H1 (cell line): ENCODE measurements around the gene RALGAPA1. TPM values are rescaled to one million over a fixed set of nuclear protein-coding genes. Genes with fewer than 3 reads are reported as not detected.

Experiments used
- CTCF ChIA-PET: fragments of 300-600 bp; sonication (Branson Sonifier 250); formaldehyde crosslinking; loops from one replicate; lab custom pipeline; 2021; ENCODE audit not compliant: partially characterized antibody; lab: Charles Lee
- POLR2A ChIA-PET: fragments of 300-600 bp; sonication (Branson Sonifier 250); formaldehyde crosslinking; loops from one replicate; lab custom pipeline; 2021; ENCODE audit warnings: inconsistent platforms; ENCODE audit not compliant: partially characterized antibody; lab: Charles Lee
- DNase-seq, 2 experiments: peaks; one replicate each; pipeline versions ENCODE4 v3.0.0 to v3.0.0-alpha.2; 2010 to 2022; ENCODE audit warnings: low spot score in 2 of 2, low read depth in 1 of 2, mixed read lengths in 1 of 2
- FAIRE-seq: peaks from 2 replicates; lab custom pipeline; 2011; peaks lifted over from hg19 to GRCh38; lab: Jason Lieb, UNC
- H2AFZ ChIP-seq: 2 replicates; pipeline ENCODE4 v1.8.1; 2012; ENCODE audit warnings: low read length, inconsistent platforms
- H2AK5ac ChIP-seq: 2 replicates; pipeline ENCODE4 v1.6.1; 2013; ENCODE audit warnings: low read depth, low read length
- H2BK120ac ChIP-seq: replicated peaks from 2 replicates; pipeline ENCODE3; 2013; ENCODE audit warnings: low read depth, low read length, inconsistent platforms
- H2BK12ac ChIP-seq: 2 replicates; pipeline ENCODE4 v1.6.1; 2013; ENCODE audit warnings: low read depth, low read length
- H2BK15ac ChIP-seq: 2 replicates; pipeline ENCODE4 v1.6.1; 2013; ENCODE audit warnings: low read length
- H2BK20ac ChIP-seq: 2 replicates; pipeline ENCODE4 v1.6.1; 2013; ENCODE audit warnings: low read length
- H2BK5ac ChIP-seq: 2 replicates; pipeline ENCODE4 v1.6.1; 2013; ENCODE audit warnings: low read depth, low read length
- H3K14ac ChIP-seq: 2 replicates; pipeline ENCODE4 v1.6.1; 2013; ENCODE audit warnings: inconsistent platforms; ENCODE audit not compliant: insufficient read length
- H3K18ac ChIP-seq: 2 replicates; pipeline ENCODE4 v1.6.1; 2013; ENCODE audit warnings: low read length; ENCODE audit errors: extremely low read depth
- H3K23ac ChIP-seq: 2 replicates; pipeline ENCODE4 v1.6.1; 2013; ENCODE audit warnings: inconsistent platforms; ENCODE audit not compliant: insufficient read length
- H3K23me2 ChIP-seq: 2 replicates; pipeline ENCODE4 v1.6.1; 2013; ENCODE audit warnings: low read depth, low read length
- H3K27ac ChIP-seq: 2 replicates; pipeline ENCODE4 v1.6.1; 2011; ENCODE audit warnings: low read depth, low read length, inconsistent platforms
- H3K27me3 ChIP-seq, 4 experiments: replicated peaks in 1 of 4; 1 replicate in 1 of 4; 2 replicates in 3 of 4; pipeline versions ENCODE4 v1.6.1 to v1.8.1; 2011 to 2013; ENCODE audit warnings: low read length in 3 of 4, mild to moderate bottlenecking in 3 of 4, inconsistent platforms in 2 of 4, mixed read lengths in 2 of 4, moderate library complexity in 1 of 4; ENCODE audit not compliant: control insufficient read depth in 3 of 4, insufficient read depth in 3 of 4; ENCODE audit errors: extremely low read depth in 1 of 4
- H3K36me3 ChIP-seq, 4 experiments: 2 replicates each; pipeline versions ENCODE4 v1.6.1 to v1.8.1; 2011 to 2013; ENCODE audit warnings: mild to moderate bottlenecking in 4 of 4, low read length in 3 of 4, moderate library complexity in 2 of 4, control low read depth in 1 of 4, inconsistent platforms in 1 of 4; ENCODE audit not compliant: insufficient read depth in 4 of 4, control insufficient read depth in 2 of 4
- H3K4ac ChIP-seq: replicated peaks from 2 replicates; pipeline ENCODE3; 2013; ENCODE audit warnings: low read length, low read depth, mixed read lengths, inconsistent platforms; ENCODE audit not compliant: insufficient read length
- H3K4me1 ChIP-seq, 4 experiments: replicated peaks in 1 of 4; 1 replicate in 1 of 4; 2 replicates in 3 of 4; pipeline versions ENCODE4 v1.6.1 to v1.8.1; 2011 to 2013; ENCODE audit warnings: low read length in 3 of 4, inconsistent platforms in 2 of 4, mixed read lengths in 1 of 4; ENCODE audit not compliant: insufficient read depth in 4 of 4, control insufficient read depth in 3 of 4
- H3K4me2 ChIP-seq, 2 experiments: 2 replicates each; pipeline versions ENCODE4 v1.6.1 to v1.8.1; 2011 to 2013; ENCODE audit warnings: low read depth in 2 of 2, low read length in 2 of 2, control low read depth in 1 of 2, inconsistent platforms in 1 of 2, mild to moderate bottlenecking in 1 of 2; ENCODE audit not compliant: insufficient read depth in 1 of 2
- H3K4me3 ChIP-seq, 4 experiments: fragments of 200-600, 300-600 bp in 1 of 4; sonication (generic), shearing (Covaris generic), sonication (Bioruptor Twin) in 1 of 4; 2 replicates each; pipeline versions ENCODE4 v1.5.1 to v1.8.1; 2011 to 2016; ENCODE audit warnings: low read length in 4 of 4, low read depth in 3 of 4, control low read depth in 2 of 4, inconsistent platforms in 2 of 4, mild to moderate bottlenecking in 2 of 4, mixed read lengths in 1 of 4, moderate library complexity in 1 of 4; ENCODE audit not compliant: insufficient read depth in 2 of 4; ENCODE audit errors: extremely low read depth in 1 of 4
- H3K56ac ChIP-seq: replicated peaks from 2 replicates; pipeline ENCODE3; 2013; ENCODE audit warnings: low read depth, mild to moderate bottlenecking, mixed read lengths, low read length, inconsistent platforms; ENCODE audit not compliant: insufficient read length
- H3K79me1 ChIP-seq: 2 replicates; pipeline ENCODE4 v1.6.1; 2013; ENCODE audit warnings: low read depth, low read length, control low read depth
- H3K79me2 ChIP-seq, 2 experiments: 2 replicates each; pipeline versions ENCODE4 v1.6.1 to v1.8.1; 2012 to 2013; ENCODE audit warnings: low read length in 2 of 2, mild to moderate bottlenecking in 2 of 2, inconsistent platforms in 1 of 2; ENCODE audit not compliant: insufficient read depth in 2 of 2, control insufficient read depth in 1 of 2
- H3K9ac ChIP-seq, 4 experiments: replicated peaks in 1 of 4; 1 replicate in 1 of 4; 2 replicates in 3 of 4; pipeline versions ENCODE4 v1.6.1 to v1.8.1; 2011 to 2013; ENCODE audit warnings: low read depth in 3 of 4, low read length in 3 of 4, control low read depth in 2 of 4, mild to moderate bottlenecking in 2 of 4, moderate library complexity in 2 of 4, inconsistent platforms in 1 of 4; ENCODE audit errors: extremely low read depth in 1 of 4
- H3K9me3 ChIP-seq, 2 experiments: 2 replicates each; pipeline versions ENCODE4 v1.6.1 to v1.8.1; 2012 to 2013; ENCODE audit warnings: mild to moderate bottlenecking in 2 of 2, moderate library complexity in 2 of 2, control low read depth in 1 of 2, inconsistent platforms in 1 of 2, low read depth in 1 of 2, low read length in 1 of 2, mixed read lengths in 1 of 2; ENCODE audit not compliant: insufficient read depth in 2 of 2
- H4K20me1 ChIP-seq, 2 experiments: replicated peaks in 1 of 2; 2 replicates each; pipeline versions ENCODE3 to v1.8.1; 2011 to 2013; ENCODE audit warnings: inconsistent platforms in 2 of 2, low read length in 2 of 2, mild to moderate bottlenecking in 1 of 2; ENCODE audit not compliant: insufficient read depth in 2 of 2, control insufficient read depth in 1 of 2
- H4K5ac ChIP-seq: 2 replicates; pipeline ENCODE4 v1.6.1; 2013; ENCODE audit warnings: low read length, low read depth, mixed read lengths, inconsistent platforms; ENCODE audit not compliant: insufficient read length
- H4K8ac ChIP-seq: 2 replicates; pipeline ENCODE4 v1.8.0; 2013; ENCODE audit warnings: mild to moderate bottlenecking, moderate library complexity, low read length, inconsistent platforms; ENCODE audit not compliant: insufficient read depth; ENCODE audit errors: extremely low read depth
- H4K91ac ChIP-seq: replicated peaks from 2 replicates; pipeline ENCODE3; 2013; ENCODE audit warnings: low read length, mixed read lengths, inconsistent platforms; ENCODE audit not compliant: insufficient read length
- CEBPB ChIP-seq: IDR thresholded peaks from 2 replicates; pipeline ENCODE4 v1.6.1; 2012; ENCODE audit warnings: low read depth, low read length
- CTCF ChIP-seq, 3 experiments: IDR thresholded peaks; 1 replicate in 2 of 3; 2 replicates in 1 of 3; pipeline versions ENCODE4 v1.5.1 to v1.6.1; 2011; ENCODE audit warnings: low read length in 3 of 3, mild to moderate bottlenecking in 3 of 3, inconsistent platforms in 2 of 3, low read depth in 1 of 3, moderate library complexity in 1 of 3; ENCODE audit not compliant: insufficient read depth in 1 of 3; ENCODE audit errors: control extremely low read depth in 1 of 3
- RAD21 ChIP-seq, 2 experiments: IDR thresholded peaks in 1 of 2; conservative IDR thresholded peaks in 1 of 2; 2 replicates each; pipeline ENCODE4 v1.6.1; 2011; ENCODE audit warnings: low read depth in 2 of 2, low read length in 2 of 2, improper control_type of control experiment in 1 of 2, inconsistent platforms in 1 of 2, mild to moderate bottlenecking in 1 of 2, moderate library complexity in 1 of 2
- WGBS, 2 experiments: shearing (Covaris generic) in 1 of 2; methylation state at CpG; one replicate each; pipeline versions ENCODE4 v1.1.6 to v1.1.7; 2013 to 2015; ENCODE audit warnings: low lambda C conversion rate in 2 of 2, mixed read lengths in 2 of 2, inconsistent platforms in 1 of 2, low coverage in 1 of 2, missing lambda C conversion rate in 1 of 2; ENCODE audit not compliant: insufficient replicate concordance in 2 of 2, insufficient coverage in 1 of 2, insufficient read length in 1 of 2; ENCODE audit errors: extremely low coverage in 1 of 2, missing lambda C conversion rate in 1 of 2; 5-methylcytosine and 5-hydroxymethylcytosine counted together
- polyA plus RNA-seq, 7 experiments: library from polyadenylated mRNA; depleted of rRNA in 3 of 7; stranded (reverse) in 5 of 7; unstranded in 2 of 7; fragments of >200 nt in 5 of 7; fragments of 200-250 nt in 2 of 7; gene quantifications; 1 replicate in 5 of 7; 2 replicates in 1 of 7; 4 replicates in 1 of 7; pipeline versions ENCODE4 v1.2.1 to v1.2.3, GENCODE V29; 2011 to 2013; ENCODE audit warnings: missing spikeins in 2 of 7, mixed read lengths in 2 of 7
- total RNA-seq: library from RNA; stranded (reverse); fragmentation: NEBNext Ultra II Directional; extraction: Animal tissue kit (Norgen Biotek cat#: 25700); gene quantifications from 2 replicates; pipeline ENCODE4 v1.2.1, GENCODE V29; 2021

The RALGAPA1 gene
- total and polyA plus RNA-seq, 2 of the 8 experiments (the other 6 are each of a cell fraction or from before 2014, with no cell fraction given): 4.2 to 26.7 TPM

GRCh38 chr14:35821564-35822411, 12.7 kb upstream of the RALGAPA1 start:
- Histone ChIP-seq H4K8ac (no peak overlapping the region), H3K4ac (no peak overlapping the region), H3K9ac (no peak overlapping the region), H2BK5ac (no peak overlapping the region), H3K4me3 (no peak overlapping the region), H3K4me1 (no peaks in the 10 kb centered on the region), H3K27me3 (no peaks in the 10 kb centered on the region), H3K23me2 (peaks cover 3% of the 10 kb centered on the region; the same call in 1 of the 2 replicates), H2BK15ac (no peak overlapping the region), H3K9me3 (no peaks in the 10 kb centered on the region), H2AFZ (no peak overlapping the region; the same call in 1 of the 2 replicates), H2BK20ac (no peak overlapping the region), H3K23ac (no peak overlapping the region), H3K4me2 (no peak overlapping the region), H3K79me1 (no peaks in the 10 kb centered on the region), H3K79me2 (no peaks in the 10 kb centered on the region), H2BK12ac (no peak overlapping the region), H3K36me3 (no peaks in the 10 kb centered on the region), H3K56ac (no peak overlapping the region), H4K5ac (no peak overlapping the region), H2AK5ac (no peak overlapping the region), H3K18ac (no peak overlapping the region), H4K20me1 (peaks cover 0 to under 1% of the 10 kb centered on the region in 2 experiments), H3K14ac (no peak overlapping the region)
- no peak for FAIRE-seq
- DNase-seq: no peak
- WGBS, 2 experiments: 32% methylated on average over 7 of the region's 7 CpGs; no CpG with 5 or more reads in 1 of the 2 experiments
- CTCF ChIA-PET: interaction anchor here (0.6 to 9.9 kb wide), 15 partner anchors 9 to 872 kb away, joined by 3 to 33 read pairs (median 3); no protein-coding TSS in a partner anchor
- POLR2A ChIA-PET: interaction anchor here (1.0 kb wide), 1 partner anchor 12 kb away, joined by 3 read pairs; the partner anchor contains the start of gene RALGAPA1
- TF ChIP-seq RAD21 (IDR thresholded peaks at IDR 0.05 in 1 of 2, conservative IDR thresholded peaks at IDR 0.05 in 1 of 2; ENCODE audit: low read depth in 2 of 2, low read length in 2 of 2) (no peak), CTCF (IDR thresholded peaks at IDR 0.05; ENCODE audit: control extremely low read depth in 1 of 3, insufficient read depth in 1 of 3, low read depth in 1 of 3, low read length in 3 of 3) (peak; percentile 17 to 90 (median 59)), CEBPB (0 out of 2 replicates have a peak, but pooled peaks have one; percentile 4)
- TF ChIP-seq, all 59 proteins: peak for 2
- no peak overlapping the region for H3K27ac ChIP-seq
- no peak overlapping the region for H2BK120ac ChIP-seq
- H4K91ac ChIP-seq: no peak overlapping the region
